NCI-H82 treated with DMSO at 0.1 percent for 48 hours (cell line): ENCODE measurements around the gene IL20RB.
"Not testable (repeated sequence)": the region's sequence is repeated elsewhere in the genome, so short reads cannot be mapped to it uniquely, and the experiment has no call there.

ENCODE experiments used
- DNase-seq: peaks from one replicate; lab custom pipeline; 2025; ENCODE audit not compliant: unreplicated experiment; lab: John Stamatoyannopoulos, UW

Gene IL20RB

GRCh38 chr3:136982520-136983138 lies 24.8 kb downstream of the IL20RB start:
- DNase-seq, result no peak

DNA sequence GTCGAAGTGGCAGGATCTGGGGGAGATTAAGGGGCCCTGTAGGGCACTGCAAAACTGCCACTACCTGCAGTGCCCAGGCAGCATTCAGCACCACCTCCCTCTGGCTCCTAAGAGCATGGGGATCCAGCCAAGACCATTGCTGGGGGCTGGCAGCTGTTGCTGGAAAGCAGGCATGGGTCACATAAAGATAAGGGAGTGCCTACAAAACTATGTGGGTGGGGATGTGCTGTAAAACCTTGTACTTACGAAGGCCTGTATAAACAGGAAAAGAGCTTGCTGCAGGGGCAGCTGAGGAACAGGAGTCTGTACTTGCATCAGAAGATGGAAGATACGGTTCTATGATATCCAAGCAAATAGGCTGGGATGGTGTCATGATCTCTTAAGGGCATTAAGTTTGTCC lies 27.1 kb downstream of the IL20RB start:
- DNase-seq, result no peak

DNA sequence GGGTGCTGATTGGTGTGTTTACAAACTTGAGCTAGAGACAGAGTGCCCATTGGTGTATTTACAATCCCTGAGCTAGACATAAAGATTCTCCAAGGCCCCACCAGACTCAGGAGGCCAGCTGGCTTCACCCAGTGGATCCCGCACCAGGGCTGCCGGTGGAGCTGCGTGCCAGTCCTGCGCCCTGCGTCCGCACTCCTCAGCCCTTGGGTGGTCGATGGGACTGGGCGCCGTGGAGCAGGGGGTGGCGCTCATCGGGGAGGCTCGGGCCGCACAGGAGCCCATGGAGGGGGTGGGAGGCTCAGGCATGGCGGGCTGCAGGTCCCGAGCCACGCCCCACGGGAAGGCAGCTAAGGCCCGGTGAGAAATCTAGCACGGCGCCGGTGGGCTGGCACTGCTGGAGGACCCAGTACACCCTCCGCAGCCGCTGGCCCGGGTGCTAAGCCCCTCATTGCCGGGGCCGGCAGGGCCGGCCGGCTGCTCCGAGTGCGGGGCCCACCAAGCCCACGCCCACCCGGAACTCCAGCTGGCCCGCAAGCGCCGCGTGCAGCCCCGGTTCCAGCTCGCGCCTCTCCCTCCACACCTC lies 29.7 kb downstream of the IL20RB start:
- DNase-seq, result not testable (repeated sequence)

DNA sequence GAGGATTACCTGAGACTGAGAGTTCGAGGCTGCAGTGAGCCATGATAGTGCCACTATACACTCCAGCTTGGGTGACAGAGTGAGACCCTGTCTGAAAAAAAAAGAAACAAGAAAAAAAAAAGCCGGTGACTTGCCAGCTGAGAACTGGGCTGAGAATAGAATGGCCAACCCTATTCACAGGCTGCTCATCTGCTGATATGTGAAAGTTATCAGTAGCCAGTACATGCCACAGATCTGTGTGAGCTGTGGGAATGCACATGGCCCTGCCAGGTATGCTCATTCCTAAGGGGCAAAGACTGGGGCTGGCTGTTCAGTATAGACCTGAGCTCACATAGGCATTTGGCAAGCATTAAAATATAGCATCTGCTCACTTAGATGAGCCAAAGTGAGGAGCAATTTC lies 30.9 kb downstream of the IL20RB start:
- no peak for DNase-seq

DNA sequence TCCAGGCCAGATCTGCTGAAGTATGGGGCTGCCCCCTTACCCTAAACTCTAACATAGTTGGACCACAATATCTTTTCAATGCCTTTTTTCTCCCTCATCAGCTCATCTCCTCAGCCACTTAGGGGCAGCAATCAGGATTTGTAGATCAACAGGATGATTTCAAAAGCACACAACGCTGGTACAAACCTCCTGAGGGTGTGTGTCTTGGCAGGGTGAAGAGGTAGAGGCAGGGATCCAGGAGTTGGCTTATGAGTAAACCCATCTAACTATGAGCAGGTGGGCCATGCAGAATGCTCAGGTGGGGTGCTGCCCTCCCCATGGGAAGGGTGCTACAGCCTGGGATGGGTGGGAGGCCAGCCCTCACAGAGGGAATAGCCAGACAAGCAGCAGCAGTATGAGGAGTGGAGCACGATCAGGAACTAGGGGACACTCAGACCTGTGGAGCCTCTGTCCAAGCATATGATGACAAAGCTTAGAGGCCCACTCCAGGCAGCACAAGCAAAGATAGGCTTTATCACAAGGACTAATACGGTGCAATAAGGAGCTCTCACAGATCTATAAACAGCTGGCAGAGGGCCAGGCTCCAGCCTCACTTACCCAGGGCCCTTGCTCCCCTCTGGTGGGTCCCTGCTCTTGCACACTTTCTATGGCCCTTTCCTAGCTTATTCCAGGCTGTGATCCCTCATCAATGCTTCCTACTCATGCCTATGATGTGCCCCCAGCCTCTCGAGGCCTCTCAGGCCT lies 32.2 kb downstream of the IL20RB start:
- no peak for DNase-seq

GRCh38 chr3:136990826-136991225 lies 33.0 kb downstream of the IL20RB start:
- no peak for DNase-seq

- DNase-seq, result no peak
These were observed 34.3 kb downstream of the IL20RB start for GRCh38 chr3:136992115-136992514.

- no peak for DNase-seq
These were observed 37.2 kb downstream of the IL20RB start for GRCh38 chr3:136994772-136995516.

GRCh38 chr3:136995652-136996051 lies 37.9 kb downstream of the IL20RB start:
- no peak for DNase-seq

DNA sequence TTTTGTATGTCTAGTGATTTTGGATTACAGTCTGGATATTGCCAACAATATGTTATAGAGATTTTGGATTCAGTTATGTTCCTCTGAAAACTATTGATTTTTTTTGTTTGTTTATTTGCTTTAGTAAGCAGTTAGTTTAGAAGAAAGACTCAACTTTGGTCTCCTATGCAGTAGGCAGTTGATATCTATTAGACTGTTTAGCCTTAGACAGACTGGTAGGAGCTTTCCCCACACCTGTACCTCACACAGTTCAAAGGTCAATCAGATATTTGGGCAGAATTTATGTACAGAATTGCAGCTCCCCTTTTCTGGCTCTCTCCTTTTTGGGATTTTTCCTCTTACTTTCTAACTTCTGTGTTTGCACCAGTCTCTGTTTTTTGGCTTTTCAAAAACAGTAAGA lies 42.3 kb downstream of the IL20RB start:
- no peak for DNase-seq

DNA sequence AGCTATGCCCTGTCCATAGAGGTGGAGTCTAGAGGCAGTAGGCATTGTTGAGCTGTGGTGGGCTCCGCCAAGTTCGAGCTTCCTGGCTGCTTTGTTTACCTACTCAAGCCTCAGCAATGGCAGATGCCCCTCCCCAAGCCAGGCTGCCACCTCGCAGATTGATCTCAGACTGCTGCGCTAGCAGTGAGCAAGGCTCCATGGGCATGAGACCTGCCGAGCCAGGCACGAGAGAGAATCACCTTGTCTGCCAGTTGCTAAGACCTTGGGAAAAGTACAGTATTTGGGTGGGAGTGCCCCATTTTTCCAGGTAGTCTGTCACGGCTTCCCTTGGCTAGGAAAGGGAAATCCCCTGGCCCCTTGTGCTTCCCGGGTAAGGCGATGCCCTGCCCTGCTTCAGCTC lies 49.6 kb downstream of the IL20RB start:
- not testable (repeated sequence) for DNase-seq

GRCh38 chr3:137008131-137008530 lies 50.3 kb downstream of the IL20RB start:
- no peak for DNase-seq

DNA sequence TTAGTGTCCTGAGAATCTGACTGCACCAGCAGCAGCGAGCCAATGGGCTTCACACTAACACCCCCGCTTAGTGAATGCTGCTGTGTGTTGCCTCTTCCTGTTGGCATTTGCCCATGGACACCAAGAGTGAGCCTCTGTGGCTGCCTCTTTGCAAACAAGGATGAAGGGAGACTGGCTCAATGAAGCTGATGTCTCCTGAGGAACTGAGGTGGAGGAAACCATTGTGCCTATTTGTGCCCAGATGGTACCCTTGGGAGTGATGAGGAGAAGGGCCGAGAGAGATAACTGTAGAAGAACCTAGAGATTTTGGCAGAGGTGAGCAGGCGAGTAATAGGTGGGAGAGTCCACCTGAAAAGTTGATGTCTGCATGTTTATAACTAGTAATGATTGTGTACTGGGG lies 51.2 kb downstream of the IL20RB start:
- no peak for DNase-seq

DNA sequence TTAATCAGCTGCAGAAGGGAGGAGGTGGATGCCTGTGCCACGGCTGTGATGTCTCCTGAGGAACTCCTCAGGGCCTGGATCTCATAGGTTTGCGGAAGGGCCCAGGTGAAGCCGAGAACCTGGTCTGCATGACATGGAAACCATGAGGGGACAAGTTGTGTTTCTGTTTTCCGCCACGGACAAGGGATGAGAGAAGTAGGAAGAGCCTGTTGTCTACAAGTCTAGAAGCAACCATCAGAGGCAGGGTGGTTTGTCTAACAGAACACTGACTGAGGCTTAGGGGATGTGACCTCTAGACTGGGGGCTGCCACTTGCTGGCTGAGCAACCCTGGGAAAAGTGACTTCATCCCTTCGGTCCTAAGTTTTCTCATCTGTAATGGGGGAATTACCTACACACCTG lies 52.4 kb downstream of the IL20RB start:
- DNase-seq, result no peak

GRCh38 chr3:137011153-137011552 lies 53.4 kb downstream of the IL20RB start:
- no peak for DNase-seq

GRCh38 chr3:137012097-137012501 lies 54.3 kb downstream of the IL20RB start:
- DNase-seq, result no peak

DNA sequence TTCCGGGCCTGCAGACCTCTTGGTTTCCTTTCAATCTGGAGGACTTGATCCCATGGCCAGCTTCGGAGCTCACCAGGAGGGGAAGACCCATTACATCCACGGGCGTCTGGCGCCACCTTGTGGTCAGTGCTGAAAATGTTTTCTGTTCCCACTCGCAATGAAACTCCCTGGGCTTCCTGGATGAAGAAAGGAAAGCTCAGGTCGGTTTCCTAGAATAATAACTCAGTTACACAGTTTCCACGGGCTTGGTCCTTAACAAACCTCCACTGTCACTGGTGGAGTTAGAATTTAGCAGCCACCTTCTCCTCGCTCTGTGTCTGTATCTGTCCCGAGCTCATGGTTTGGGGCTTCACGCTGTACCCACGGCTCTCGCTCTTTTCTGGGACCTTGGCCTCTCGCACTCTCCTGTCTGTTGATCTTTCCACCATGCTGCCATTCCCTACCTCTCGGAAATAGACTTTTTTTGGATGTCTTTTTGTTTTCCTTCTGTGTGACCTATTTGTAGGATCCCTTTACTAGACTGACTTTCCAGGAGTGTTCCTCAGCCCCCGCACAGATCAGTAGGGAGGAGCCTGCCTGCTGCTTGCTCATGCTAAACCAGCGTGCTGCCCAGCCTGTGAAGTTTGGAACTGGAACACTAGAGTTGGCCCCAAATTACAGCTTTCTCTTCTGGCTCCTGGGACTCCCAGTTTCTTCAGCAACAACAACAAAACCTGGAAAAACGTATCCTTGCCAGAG lies 56.3 kb downstream of the IL20RB start:
- DNase-seq, result peak; percentile 61

DNA sequence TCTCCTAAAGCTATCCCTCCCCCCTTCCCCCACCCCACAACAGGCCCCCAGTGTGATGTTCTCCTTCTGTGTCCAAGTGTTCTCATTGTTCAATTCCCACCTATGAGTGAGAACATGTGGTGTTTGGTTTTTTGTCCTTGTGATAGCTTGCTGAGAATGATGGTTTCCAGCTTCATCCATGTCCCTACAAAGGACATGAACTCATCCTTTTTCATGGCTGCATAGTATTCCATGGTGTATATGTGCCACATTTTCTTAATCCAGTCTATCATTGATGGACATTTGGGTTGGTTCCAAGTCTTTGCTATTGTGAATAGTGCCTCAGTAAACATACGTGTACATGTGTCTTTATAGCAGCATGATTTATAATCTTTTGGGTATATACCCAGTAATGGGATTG lies 59.5 kb downstream of the IL20RB start:
- DNase-seq, result not testable (repeated sequence)

GRCh38 chr3:137020315-137020714 lies 62.5 kb downstream of the IL20RB start:
- no peak for DNase-seq

DNA sequence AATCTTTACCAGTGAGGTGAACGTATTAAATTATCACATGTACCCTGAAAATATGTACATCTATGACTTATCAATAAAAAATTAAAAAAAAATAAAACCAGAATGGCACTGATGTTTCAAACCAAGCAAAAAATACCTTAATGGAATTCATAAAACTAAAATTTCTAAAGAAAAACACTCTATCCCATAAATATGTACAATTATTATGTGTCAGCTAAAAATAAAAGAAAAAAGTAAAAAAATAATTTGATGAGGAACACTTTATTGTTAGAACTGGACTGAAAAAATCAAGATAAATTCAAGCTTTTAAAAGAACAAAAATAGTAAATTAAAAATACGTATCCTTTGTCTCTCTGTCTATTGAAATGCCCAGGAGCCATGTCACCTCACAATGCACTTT lies 63.1 kb downstream of the IL20RB start:
- no peak for DNase-seq

DNA sequence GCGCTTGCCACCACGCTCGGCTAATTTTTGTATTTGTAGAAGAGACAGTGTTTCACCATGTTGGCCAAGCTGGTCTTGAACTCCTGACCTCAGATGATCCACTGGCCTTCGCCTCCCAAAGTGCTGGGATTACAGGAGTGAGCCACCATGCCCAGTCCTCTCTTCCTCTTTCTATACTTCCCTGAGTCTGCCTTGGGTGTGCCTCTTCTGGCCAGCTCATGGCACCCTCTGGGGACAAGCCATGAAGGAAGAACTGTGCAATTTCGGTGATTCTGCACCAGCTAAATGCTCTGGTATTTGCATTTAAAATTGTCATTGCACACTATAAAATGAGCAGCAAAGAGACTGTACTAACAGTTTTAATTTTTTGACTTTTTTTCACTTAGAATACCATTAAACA lies 66.6 kb downstream of the IL20RB start:
- DNase-seq, result no peak
